ENCODE data around the gene UPF2.
"Not testable (repeated sequence)": the region's sequence is repeated elsewhere in the genome, so short reads cannot be mapped to it uniquely, and the experiment has no call there.

Gene UPF2

GRCh38 chr10:11891776-11892486 is 150.7 kb downstream of the UPF2 start:
- DNase-seq (ENCODE audit: low read depth), result no peak
- Histone ChIP-seq H3K4me1 (ENCODE audit: control insufficient read depth, insufficient read depth, low read length) (no peaks in the 10 kb centered on the region), H3K9me3 (ENCODE audit: control insufficient read depth, low read length) (no peaks in the 10 kb centered on the region), H3K36me3 (ENCODE audit: control insufficient read depth, insufficient read depth, low read length, severe bottlenecking) (no peaks in the 10 kb centered on the region), H3K4me3 (ENCODE audit: low read length) (no peak overlapping the region), H3K27me3 (replicated peaks; ENCODE audit: control insufficient read depth, insufficient read depth, low read length) (no peaks in the 10 kb centered on the region), H3K9ac (ENCODE audit: low read length) (no peak overlapping the region)

GRCh38 chr10:11889263-11889662 is 153.3 kb downstream of the UPF2 start:
- not testable (repeated sequence) for H3K36me3 ChIP-seq (ENCODE audit: control insufficient read depth, insufficient read depth, low read length, severe bottlenecking); H3K9me3 ChIP-seq (ENCODE audit: control insufficient read depth, low read length); DNase-seq (ENCODE audit: low read depth); H3K4me1 ChIP-seq (ENCODE audit: control insufficient read depth, insufficient read depth, low read length); H3K27me3 ChIP-seq (replicated peaks; ENCODE audit: control insufficient read depth, insufficient read depth, low read length); H3K9ac ChIP-seq (ENCODE audit: low read length); H3K4me3 ChIP-seq (ENCODE audit: low read length)

GRCh38 chr10:11887381-11888227 is 155.0 kb downstream of the UPF2 start:
- DNase-seq (ENCODE audit: low read depth), result no peak
- Histone ChIP-seq H3K4me3 (ENCODE audit: low read length) (no peak overlapping the region), H3K36me3 (ENCODE audit: control insufficient read depth, insufficient read depth, low read length, severe bottlenecking) (no peaks in the 10 kb centered on the region), H3K9ac (ENCODE audit: low read length) (no peak overlapping the region), H3K4me1 (ENCODE audit: control insufficient read depth, insufficient read depth, low read length) (no peaks in the 10 kb centered on the region), H3K27me3 (replicated peaks; ENCODE audit: control insufficient read depth, insufficient read depth, low read length) (no peaks in the 10 kb centered on the region), H3K9me3 (ENCODE audit: control insufficient read depth, low read length) (no peaks in the 10 kb centered on the region)

- H3K9ac ChIP-seq (ENCODE audit: low read length), result no peak overlapping the region
- no peaks in the 10 kb centered on the region for H3K4me1 ChIP-seq (ENCODE audit: control insufficient read depth, insufficient read depth, low read length)
- no peak overlapping the region for H3K4me3 ChIP-seq (ENCODE audit: low read length)
- H3K9me3 ChIP-seq (ENCODE audit: control insufficient read depth, low read length), result no peaks in the 10 kb centered on the region
- no peaks in the 10 kb centered on the region for H3K27me3 ChIP-seq (replicated peaks; ENCODE audit: control insufficient read depth, insufficient read depth, low read length)
- peak; percentile 24 for DNase-seq (ENCODE audit: low read depth)
- no peaks in the 10 kb centered on the region for H3K36me3 ChIP-seq (ENCODE audit: control insufficient read depth, insufficient read depth, low read length, severe bottlenecking)
These were observed 155.8 kb downstream of the UPF2 start for GRCh38 chr10:11886851-11887250.

GRCh38 chr10:11886138-11886474 is 156.5 kb downstream of the UPF2 start:
- Histone ChIP-seq H3K27me3 (replicated peaks; ENCODE audit: control insufficient read depth, insufficient read depth, low read length) (no peaks in the 10 kb centered on the region), H3K4me1 (ENCODE audit: control insufficient read depth, insufficient read depth, low read length) (no peaks in the 10 kb centered on the region), H3K9me3 (ENCODE audit: control insufficient read depth, low read length) (no peaks in the 10 kb centered on the region), H3K9ac (ENCODE audit: low read length) (no peak overlapping the region), H3K36me3 (ENCODE audit: control insufficient read depth, insufficient read depth, low read length, severe bottlenecking) (no peaks in the 10 kb centered on the region), H3K4me3 (ENCODE audit: low read length) (no peak overlapping the region)
- DNase-seq (ENCODE audit: low read depth), result no peak

- no peaks in the 10 kb centered on the region for H3K4me1 ChIP-seq (ENCODE audit: control insufficient read depth, insufficient read depth, low read length)
- H3K9ac ChIP-seq (ENCODE audit: low read length), result no peak overlapping the region
- no peaks in the 10 kb centered on the region for H3K36me3 ChIP-seq (ENCODE audit: control insufficient read depth, insufficient read depth, low read length, severe bottlenecking)
- DNase-seq (ENCODE audit: low read depth), result no peak
- no peaks in the 10 kb centered on the region for H3K27me3 ChIP-seq (replicated peaks; ENCODE audit: control insufficient read depth, insufficient read depth, low read length)
- no peaks in the 10 kb centered on the region for H3K9me3 ChIP-seq (ENCODE audit: control insufficient read depth, low read length)
- H3K4me3 ChIP-seq (ENCODE audit: low read length), result no peak overlapping the region
These were observed 157.0 kb downstream of the UPF2 start for GRCh38 chr10:11885437-11886137.

- Histone ChIP-seq H3K36me3 (ENCODE audit: control insufficient read depth, insufficient read depth, low read length, severe bottlenecking) (no peaks in the 10 kb centered on the region), H3K4me1 (ENCODE audit: control insufficient read depth, insufficient read depth, low read length) (no peaks in the 10 kb centered on the region), H3K9me3 (ENCODE audit: control insufficient read depth, low read length) (no peaks in the 10 kb centered on the region), H3K27me3 (replicated peaks; ENCODE audit: control insufficient read depth, insufficient read depth, low read length) (no peaks in the 10 kb centered on the region), H3K4me3 (ENCODE audit: low read length) (no peak overlapping the region), H3K9ac (ENCODE audit: low read length) (no peak overlapping the region)
- DNase-seq (ENCODE audit: low read depth), result no peak
These were observed 157.7 kb downstream of the UPF2 start for GRCh38 chr10:11884706-11885423.

GRCh38 chr10:11882646-11883375 is 159.8 kb downstream of the UPF2 start:
- DNase-seq (ENCODE audit: low read depth), result no peak
- Histone ChIP-seq H3K27me3 (replicated peaks; ENCODE audit: control insufficient read depth, insufficient read depth, low read length) (no peaks in the 10 kb centered on the region), H3K4me3 (ENCODE audit: low read length) (no peak overlapping the region), H3K4me1 (ENCODE audit: control insufficient read depth, insufficient read depth, low read length) (no peaks in the 10 kb centered on the region), H3K9ac (ENCODE audit: low read length) (no peak overlapping the region), H3K36me3 (ENCODE audit: control insufficient read depth, insufficient read depth, low read length, severe bottlenecking) (no peaks in the 10 kb centered on the region), H3K9me3 (ENCODE audit: control insufficient read depth, low read length) (no peaks in the 10 kb centered on the region)

- H3K27me3 ChIP-seq (replicated peaks; ENCODE audit: control insufficient read depth, insufficient read depth, low read length), result no peaks in the 10 kb centered on the region
- no peaks in the 10 kb centered on the region for H3K36me3 ChIP-seq (ENCODE audit: control insufficient read depth, insufficient read depth, low read length, severe bottlenecking)
- DNase-seq (ENCODE audit: low read depth), result no peak
These were observed 160.9 kb downstream of the UPF2 start for GRCh38 chr10:11881477-11882417.

GRCh38 chr10:11881030-11881476 is 161.6 kb downstream of the UPF2 start:
- Histone ChIP-seq H3K9me3 (ENCODE audit: control insufficient read depth, low read length) (no peaks in the 10 kb centered on the region), H3K36me3 (ENCODE audit: control insufficient read depth, insufficient read depth, low read length, severe bottlenecking) (no peaks in the 10 kb centered on the region), H3K9ac (ENCODE audit: low read length) (no peak overlapping the region), H3K4me3 (ENCODE audit: low read length) (no peak overlapping the region), H3K27me3 (replicated peaks; ENCODE audit: control insufficient read depth, insufficient read depth, low read length) (no peaks in the 10 kb centered on the region), H3K4me1 (ENCODE audit: control insufficient read depth, insufficient read depth, low read length) (peaks cover 5% of the 10 kb centered on the region)
- DNase-seq (ENCODE audit: low read depth), result no peak

More at GRCh38 chr10:11881477-11882417, 160.9 kb downstream of the UPF2 start:
- Histone ChIP-seq H3K4me1 (ENCODE audit: control insufficient read depth, insufficient read depth, low read length) (no peaks in the 10 kb centered on the region), H3K9ac (ENCODE audit: low read length) (no peak overlapping the region), H3K4me3 (ENCODE audit: low read length) (no peak overlapping the region), H3K9me3 (ENCODE audit: control insufficient read depth, low read length) (no peaks in the 10 kb centered on the region)
